Astrocyte (in vitro differentiated cells and primary cell): ENCODE measurements around the gene CDK5R1. TPM values are rescaled to one million over a fixed set of nuclear protein-coding genes. Genes with fewer than 3 reads are reported as not detected.

Experiments
- DNase-seq: peaks from one replicate; pipeline ENCODE4 v3.0.0-alpha.2; 2010; ENCODE audit warnings: low read depth
- FAIRE-seq: peaks from 2 replicates; lab custom pipeline; 2011; peaks lifted over from hg19 to GRCh38; lab: Jason Lieb, UNC
- H2AFZ ChIP-seq: 2 replicates; pipeline ENCODE4 v1.6.0; 2012; ENCODE audit warnings: low read depth, low read length, inconsistent platforms
- H3K27ac ChIP-seq: 2 replicates; pipeline ENCODE4 v1.5.1; 2011; ENCODE audit warnings: low read depth, low read length, inconsistent platforms
- H3K27me3 ChIP-seq: 2 replicates; pipeline ENCODE4 v1.6.0; 2011; ENCODE audit warnings: low read length, inconsistent platforms; ENCODE audit not compliant: insufficient read depth
- H3K36me3 ChIP-seq: 2 replicates; pipeline ENCODE4 v1.5.1; 2011; ENCODE audit warnings: low read length, inconsistent platforms; ENCODE audit not compliant: insufficient read depth
- H3K4me1 ChIP-seq: 2 replicates; pipeline ENCODE4 v1.5.1; 2011; ENCODE audit warnings: low read length, inconsistent platforms; ENCODE audit not compliant: insufficient read depth
- H3K4me2 ChIP-seq: 2 replicates; pipeline ENCODE4 v1.6.0; 2012; ENCODE audit warnings: low read length, inconsistent platforms
- H3K4me3 ChIP-seq: 2 replicates; pipeline ENCODE4 v1.5.1; 2011; ENCODE audit warnings: low read depth, mild to moderate bottlenecking, low read length, inconsistent platforms; ENCODE audit not compliant: insufficient read depth
- H3K79me2 ChIP-seq: 2 replicates; pipeline ENCODE4 v1.6.0; 2012; ENCODE audit warnings: mild to moderate bottlenecking, low read length, inconsistent platforms; ENCODE audit not compliant: insufficient read depth
- H3K9ac ChIP-seq: 2 replicates; pipeline ENCODE4 v1.6.0; 2012; ENCODE audit warnings: mild to moderate bottlenecking, low read length, inconsistent platforms
- H3K9me3 ChIP-seq: 2 replicates; pipeline ENCODE4 v1.5.1; 2012; ENCODE audit warnings: low read depth, mild to moderate bottlenecking, low read length, inconsistent platforms; ENCODE audit not compliant: insufficient read depth
- H4K20me1 ChIP-seq: 2 replicates; pipeline ENCODE4 v1.6.0; 2012; ENCODE audit warnings: low read length, inconsistent platforms; ENCODE audit not compliant: insufficient read depth
- H3K27ac Mint-ChIP-seq: one replicate; pipeline ENCODE4 v1.8.0; 2021; ENCODE audit warnings: mild to moderate bottlenecking, mixed read lengths; ENCODE audit not compliant: unreplicated experiment
- H3K27me3 Mint-ChIP-seq: one replicate; pipeline ENCODE4 v1.8.0; 2021; ENCODE audit warnings: low read depth, mixed read lengths; ENCODE audit not compliant: unreplicated experiment
- H3K36me3 Mint-ChIP-seq: one replicate; pipeline ENCODE4 v1.8.0; 2021; ENCODE audit warnings: low read depth, mixed read lengths; ENCODE audit not compliant: unreplicated experiment
- H3K4me1 Mint-ChIP-seq: one replicate; pipeline ENCODE4 v1.8.0; 2021; ENCODE audit warnings: low read depth, mixed read lengths; ENCODE audit not compliant: unreplicated experiment
- H3K4me3 Mint-ChIP-seq: one replicate; pipeline ENCODE4 v1.8.0; 2021; ENCODE audit warnings: mild to moderate bottlenecking, moderate library complexity, mixed read lengths; ENCODE audit not compliant: unreplicated experiment
- H3K9me3 Mint-ChIP-seq: one replicate; pipeline ENCODE4 v1.8.0; 2021; ENCODE audit warnings: mild to moderate bottlenecking, mixed read lengths; ENCODE audit not compliant: unreplicated experiment
- CTCF ChIP-seq: IDR thresholded peaks from 2 replicates; pipeline ENCODE4 v1.5.1; 2011; ENCODE audit warnings: low read depth, mild to moderate bottlenecking, inconsistent platforms, low read length, moderate library complexity; ENCODE audit not compliant: insufficient read depth
- EZH2 ChIP-seq: IDR thresholded peaks from 2 replicates; pipeline ENCODE4 v1.6.1; 2012; ENCODE audit warnings: mild to moderate bottlenecking, low read length, inconsistent platforms; ENCODE audit not compliant: insufficient read depth
- total RNA-seq: library from RNA; stranded (reverse); gene quantifications from 2 replicates; pipeline ENCODE4 v1.2.1, GENCODE V29; 2021

The CDK5R1 gene
- total RNA-seq, 1 donor from 2014 or later = 7.6 TPM

GRCh38 chr17:32513579-32513978 lies 26.8 kb downstream of the CDK5R1 start:
- Mint-ChIP-seq H3K4me1 (peaks cover 34% of the 10 kb centered on the region), H3K36me3 (peaks cover 3% of the 10 kb centered on the region), H3K27ac (no peak overlapping the region), H3K4me3 (no peak overlapping the region), H3K9me3 (no peaks in the 10 kb centered on the region), H3K27me3 (no peaks in the 10 kb centered on the region)
- Histone ChIP-seq H4K20me1 (no peaks in the 10 kb centered on the region), H3K4me2 (no peak overlapping the region), H3K4me1 (no peaks in the 10 kb centered on the region), H3K36me3 (no peaks in the 10 kb centered on the region), H3K27ac (no peak overlapping the region), H3K9me3 (no peaks in the 10 kb centered on the region), H3K27me3 (no peaks in the 10 kb centered on the region), H3K4me3 (no peak overlapping the region), H3K79me2 (no peaks in the 10 kb centered on the region), H2AFZ (no peak overlapping the region), H3K9ac (no peak overlapping the region)
- TF ChIP-seq EZH2 (no peak), CTCF (no peak)
- DNase-seq (no peak), FAIRE-seq (no peak)

DNA sequence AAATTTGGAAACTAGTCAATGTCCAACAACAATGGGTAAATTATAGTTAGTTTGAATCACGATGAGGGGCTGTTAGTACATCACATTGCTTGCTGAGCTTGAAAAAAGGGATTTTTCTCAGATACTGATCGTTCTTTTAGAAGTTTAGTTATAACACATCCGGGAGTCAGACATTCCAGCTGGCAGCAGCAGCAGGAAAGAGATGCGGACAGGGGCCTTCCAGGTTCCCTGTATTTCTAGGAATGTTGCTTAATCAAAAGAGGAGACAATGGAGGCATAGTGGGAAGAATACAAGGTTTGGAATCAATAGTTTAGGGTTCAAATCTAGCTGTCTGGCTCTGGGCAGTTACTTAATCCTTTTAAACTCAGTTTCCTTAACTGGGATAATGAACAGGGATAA lies 27.8 kb downstream of the CDK5R1 start:
- no peaks in the 10 kb centered on the region for H3K79me2 ChIP-seq
- H3K27ac ChIP-seq = no peak overlapping the region
- no peaks in the 10 kb centered on the region for H3K9me3 ChIP-seq
- Mint-ChIP-seq H3K4me1 (peaks cover 35% of the 10 kb centered on the region), H3K27me3 (no peaks in the 10 kb centered on the region), H3K4me3 (no peak overlapping the region), H3K36me3 (peaks cover 3% of the 10 kb centered on the region), H3K9me3 (no peaks in the 10 kb centered on the region), H3K27ac (no peak overlapping the region)
- H3K27me3 ChIP-seq = no peaks in the 10 kb centered on the region
- FAIRE-seq (no peak), DNase-seq (no peak)
- H3K9ac ChIP-seq = no peak overlapping the region
- H3K4me3 ChIP-seq = no peak overlapping the region
- no peaks in the 10 kb centered on the region for H3K36me3 ChIP-seq
- peaks cover 5% of the 10 kb centered on the region for H3K4me1 ChIP-seq
- no peak overlapping the region for H3K4me2 ChIP-seq
- TF ChIP-seq EZH2 (no peak), CTCF (no peak)
- H2AFZ ChIP-seq = no peak overlapping the region
- no peaks in the 10 kb centered on the region for H4K20me1 ChIP-seq

DNA sequence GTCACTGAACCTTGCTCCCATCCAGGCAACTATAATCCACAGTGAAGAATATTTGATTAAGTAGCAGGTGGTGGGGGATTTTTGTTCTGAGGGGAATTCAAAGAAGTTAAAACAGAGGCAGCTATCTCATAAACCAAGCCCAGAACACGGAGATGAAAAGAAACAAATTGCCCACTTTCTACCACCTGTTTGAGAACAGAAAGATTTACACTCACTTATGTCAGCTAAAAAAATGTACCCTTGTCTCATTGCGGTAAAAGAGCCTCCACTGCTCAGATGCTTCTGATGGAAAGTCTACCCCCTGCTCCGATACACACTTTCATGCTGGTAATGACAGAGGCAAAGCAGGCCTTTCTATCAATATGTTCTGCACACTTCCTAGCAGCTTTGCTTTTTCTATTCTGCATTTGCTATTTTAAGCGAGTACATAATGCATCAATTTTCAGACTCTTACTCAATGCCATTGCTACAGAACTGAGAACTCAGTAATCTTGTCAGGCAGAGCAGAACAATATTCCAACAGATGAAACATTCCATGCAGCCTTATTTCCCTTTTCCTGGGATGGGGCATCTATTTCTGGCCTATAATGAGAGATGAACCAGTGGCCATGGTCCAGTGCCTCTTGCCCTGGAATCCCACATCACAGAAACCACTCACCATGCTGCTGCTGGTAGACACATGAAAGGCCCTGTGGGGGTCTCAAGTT lies 29.0 kb downstream of the CDK5R1 start:
- no peak overlapping the region for H2AFZ ChIP-seq
- no peak overlapping the region for H3K4me3 Mint-ChIP-seq
- DNase-seq (no peak), FAIRE-seq (no peak)
- H3K36me3 Mint-ChIP-seq = peaks cover 3% of the 10 kb centered on the region
- no peak for TF ChIP-seq EZH2
- no peak for TF ChIP-seq CTCF
- H3K79me2 ChIP-seq = no peaks in the 10 kb centered on the region
- H3K36me3 ChIP-seq = no peaks in the 10 kb centered on the region
- no peaks in the 10 kb centered on the region for H3K27me3 Mint-ChIP-seq
- H3K4me3 ChIP-seq = no peak overlapping the region
- no peak overlapping the region for H3K9ac ChIP-seq
- H3K4me2 ChIP-seq = no peak overlapping the region
- no peaks in the 10 kb centered on the region for H3K9me3 ChIP-seq
- H3K27ac ChIP-seq = no peak overlapping the region
- H3K4me1 ChIP-seq = peaks cover 16% of the 10 kb centered on the region
- no peak overlapping the region for H3K27ac Mint-ChIP-seq
- no peaks in the 10 kb centered on the region for H4K20me1 ChIP-seq
- peaks cover 37% of the 10 kb centered on the region for H3K4me1 Mint-ChIP-seq
- H3K27me3 ChIP-seq = no peaks in the 10 kb centered on the region
- H3K9me3 Mint-ChIP-seq = no peaks in the 10 kb centered on the region
